ENCODE data around the gene MBIP. TPM values are rescaled to one million over a fixed set of nuclear protein-coding genes. Genes with fewer than 3 reads are reported as not detected.

The MBIP gene
- total RNA-seq, 1 experiment from 2014 or later = 9.8 TPM

DNA sequence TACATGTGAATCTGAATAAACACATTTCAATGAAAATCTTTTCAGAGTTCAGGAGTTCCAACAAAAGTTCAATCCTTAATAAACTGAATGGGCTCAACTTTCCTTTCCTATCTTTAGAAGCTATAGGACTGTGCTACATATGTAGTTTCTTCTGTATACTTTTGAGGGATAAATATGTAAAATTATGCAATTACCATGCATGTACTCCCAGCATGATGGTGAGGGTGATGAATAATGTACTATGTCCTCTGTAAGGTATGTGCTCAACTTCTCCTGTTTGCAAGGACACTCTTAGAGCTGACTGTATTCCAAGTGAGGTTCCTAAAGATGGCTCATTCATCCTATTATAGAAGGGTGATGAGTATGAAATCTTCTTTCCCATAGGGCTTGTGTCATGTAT, 15.5 kb downstream of the MBIP start:
- in situ Hi-C loops (cut with HindIII; ENCODE audit: low pct_unique_long_range_greater_than_20kb, low sequenced_read_pairs) = no loop called here
- POLR2A ChIA-PET = no interaction called here
- no peaks in the 10 kb centered on the region for H3K9me3 ChIP-seq (ENCODE audit: control insufficient read depth, insufficient read depth, low read depth, low read length)
- no peak for TF ChIP-seq TCF7L2 (IDR thresholded peaks at IDR 0.05; ENCODE audit: low read depth, low read length)
- no peak for TF ChIP-seq POLR2AphosphoS5 (IDR thresholded peaks at IDR 0.05; ENCODE audit: low read depth, low read length)
- TF ChIP-seq, protein P1, sequence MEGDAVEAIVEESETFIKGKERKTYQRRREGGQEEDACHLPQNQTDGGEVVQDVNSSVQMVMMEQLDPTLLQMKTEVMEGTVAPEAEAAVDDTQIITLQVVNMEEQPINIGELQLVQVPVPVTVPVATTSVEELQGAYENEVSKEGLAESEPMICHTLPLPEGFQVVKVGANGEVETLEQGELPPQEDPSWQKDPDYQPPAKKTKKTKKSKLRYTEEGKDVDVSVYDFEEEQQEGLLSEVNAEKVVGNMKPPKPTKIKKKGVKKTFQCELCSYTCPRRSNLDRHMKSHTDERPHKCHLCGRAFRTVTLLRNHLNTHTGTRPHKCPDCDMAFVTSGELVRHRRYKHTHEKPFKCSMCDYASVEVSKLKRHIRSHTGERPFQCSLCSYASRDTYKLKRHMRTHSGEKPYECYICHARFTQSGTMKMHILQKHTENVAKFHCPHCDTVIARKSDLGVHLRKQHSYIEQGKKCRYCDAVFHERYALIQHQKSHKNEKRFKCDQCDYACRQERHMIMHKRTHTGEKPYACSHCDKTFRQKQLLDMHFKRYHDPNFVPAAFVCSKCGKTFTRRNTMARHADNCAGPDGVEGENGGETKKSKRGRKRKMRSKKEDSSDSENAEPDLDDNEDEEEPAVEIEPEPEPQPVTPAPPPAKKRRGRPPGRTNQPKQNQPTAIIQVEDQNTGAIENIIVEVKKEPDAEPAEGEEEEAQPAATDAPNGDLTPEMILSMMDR (IDR thresholded peaks at IDR 0.05) = no peak
- no peak for TF ChIP-seq REST (IDR thresholded peaks at IDR 0.05; ENCODE audit: insufficient read depth in 1 of 2, low read depth in 2 of 2, low read length in 1 of 2)
- TF ChIP-seq SIN3A (IDR thresholded peaks at IDR 0.05; ENCODE audit: borderline replicate concordance, insufficient read depth, low read depth, low read length) = no peak
- ATAC-seq = no peak
- intact Hi-C loops (cut with micrococcal nuclease; ENCODE audit: unreplicated experiment) = no loop called here
- no TSS peak for BruUV-seq (replicated peaks)
- H3K27ac ChIP-seq (ENCODE audit: low read length) = no peak overlapping the region
- H3K4me3 ChIP-seq (ENCODE audit: low read depth in 2 of 2, low read length in 2 of 2) = no peak overlapping the region
- H3K36me3 ChIP-seq (ENCODE audit: control insufficient read depth, insufficient read depth, low read length) = peaks cover 4% of the 10 kb centered on the region; the same call in 1 of the 2 replicates
- H3K27me3 ChIP-seq (ENCODE audit: control insufficient read depth, insufficient read depth, low read length) = no peaks in the 10 kb centered on the region
- DNase-seq (ENCODE audit: low read depth, low spot score) = no peak
- CTCF ChIA-PET = no interaction called here
- H3K4me1 ChIP-seq (ENCODE audit: control insufficient read depth, insufficient read depth, low read length) = no peaks in the 10 kb centered on the region

DNA sequence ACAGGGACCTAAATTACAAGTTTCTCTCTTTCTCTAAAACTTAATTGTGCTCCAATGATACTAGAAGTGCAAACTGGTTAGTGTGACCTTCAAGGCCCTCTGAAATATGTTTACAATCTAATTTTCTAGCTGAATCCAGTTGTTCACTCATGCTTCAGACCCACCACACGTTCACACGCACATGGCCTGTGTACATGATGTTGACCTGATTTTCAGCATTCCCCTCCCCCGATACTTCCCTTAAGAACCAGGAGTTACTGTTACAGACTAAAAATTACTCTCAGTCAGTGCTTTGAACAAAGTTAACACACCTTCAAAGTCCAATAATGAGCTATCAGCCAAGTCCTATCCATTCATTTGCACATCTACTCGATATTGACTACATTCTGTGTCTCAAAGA, 16.5 kb downstream of the MBIP start:
- H3K27me3 ChIP-seq (ENCODE audit: control insufficient read depth, insufficient read depth, low read length) = no peaks in the 10 kb centered on the region
- intact Hi-C loops (cut with micrococcal nuclease; ENCODE audit: unreplicated experiment) (no loop called here), in situ Hi-C loops (cut with HindIII; ENCODE audit: low pct_unique_long_range_greater_than_20kb, low sequenced_read_pairs) (no loop called here)
- H3K4me3 ChIP-seq (ENCODE audit: low read depth in 2 of 2, low read length in 2 of 2) = no peak overlapping the region
- peaks cover 4% of the 10 kb centered on the region; the same call in 1 of the 2 replicates for H3K36me3 ChIP-seq (ENCODE audit: control insufficient read depth, insufficient read depth, low read length)
- BruUV-seq (replicated peaks) = no TSS peak
- H3K27ac ChIP-seq (ENCODE audit: low read length) = no peak overlapping the region
- ChIA-PET POLR2A (no interaction called here), CTCF (no interaction called here)
- ATAC-seq (no peak), DNase-seq (ENCODE audit: low read depth, low spot score) (no peak)
- no peak for TF ChIP-seq SIN3A (IDR thresholded peaks at IDR 0.05; ENCODE audit: borderline replicate concordance, insufficient read depth, low read depth, low read length)
- no peak for TF ChIP-seq REST (IDR thresholded peaks at IDR 0.05; ENCODE audit: insufficient read depth in 1 of 2, low read depth in 2 of 2, low read length in 1 of 2)
- TF ChIP-seq, protein P1 (IDR thresholded peaks at IDR 0.05) = no peak
- TF ChIP-seq TCF7L2 (IDR thresholded peaks at IDR 0.05; ENCODE audit: low read depth, low read length) = no peak
- no peak for TF ChIP-seq POLR2AphosphoS5 (IDR thresholded peaks at IDR 0.05; ENCODE audit: low read depth, low read length)
- no peaks in the 10 kb centered on the region for H3K4me1 ChIP-seq (ENCODE audit: control insufficient read depth, insufficient read depth, low read length)
- no peaks in the 10 kb centered on the region for H3K9me3 ChIP-seq (ENCODE audit: control insufficient read depth, insufficient read depth, low read depth, low read length)
